ENCODE data around the gene LIAS.
"Not testable (repeated sequence)": the region's sequence is repeated elsewhere in the genome, so short reads cannot be mapped to it uniquely, and the experiment has no call there.

LIAS gene

DNA sequence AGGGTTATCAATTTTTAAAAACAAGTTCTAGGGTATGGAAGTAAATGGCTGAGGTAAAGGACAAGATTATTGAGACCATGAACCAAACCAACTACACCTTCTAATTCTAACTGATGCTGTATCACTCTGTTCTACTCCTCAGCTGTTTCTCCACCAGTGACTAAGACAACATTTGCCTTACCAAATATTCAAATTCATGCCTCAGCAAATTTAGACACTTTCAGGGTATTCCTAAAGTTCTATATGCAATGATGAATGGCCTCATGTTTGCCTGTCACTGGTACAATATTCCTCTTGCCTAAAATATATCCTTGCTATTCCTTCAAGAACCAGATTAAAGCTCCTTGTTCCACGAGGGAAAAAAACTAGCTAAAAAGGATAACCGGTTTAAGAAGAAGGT, 5.1 kb upstream of the LIAS start:
- no peak overlapping the region for H3K4me3 ChIP-seq (ENCODE audit: low read depth, low read length)
- TF ChIP-seq, protein P1, sequence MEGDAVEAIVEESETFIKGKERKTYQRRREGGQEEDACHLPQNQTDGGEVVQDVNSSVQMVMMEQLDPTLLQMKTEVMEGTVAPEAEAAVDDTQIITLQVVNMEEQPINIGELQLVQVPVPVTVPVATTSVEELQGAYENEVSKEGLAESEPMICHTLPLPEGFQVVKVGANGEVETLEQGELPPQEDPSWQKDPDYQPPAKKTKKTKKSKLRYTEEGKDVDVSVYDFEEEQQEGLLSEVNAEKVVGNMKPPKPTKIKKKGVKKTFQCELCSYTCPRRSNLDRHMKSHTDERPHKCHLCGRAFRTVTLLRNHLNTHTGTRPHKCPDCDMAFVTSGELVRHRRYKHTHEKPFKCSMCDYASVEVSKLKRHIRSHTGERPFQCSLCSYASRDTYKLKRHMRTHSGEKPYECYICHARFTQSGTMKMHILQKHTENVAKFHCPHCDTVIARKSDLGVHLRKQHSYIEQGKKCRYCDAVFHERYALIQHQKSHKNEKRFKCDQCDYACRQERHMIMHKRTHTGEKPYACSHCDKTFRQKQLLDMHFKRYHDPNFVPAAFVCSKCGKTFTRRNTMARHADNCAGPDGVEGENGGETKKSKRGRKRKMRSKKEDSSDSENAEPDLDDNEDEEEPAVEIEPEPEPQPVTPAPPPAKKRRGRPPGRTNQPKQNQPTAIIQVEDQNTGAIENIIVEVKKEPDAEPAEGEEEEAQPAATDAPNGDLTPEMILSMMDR (conservative IDR thresholded peaks at IDR 0.05; ENCODE audit: low read depth, low read length) = no peak
- DNase-seq (ENCODE audit: low read depth) = no peak

- no peak for DNase-seq (ENCODE audit: low read depth)
- TF ChIP-seq, protein P1 (conservative IDR thresholded peaks at IDR 0.05; ENCODE audit: low read depth, low read length) = no peak
- no peak overlapping the region for H3K4me3 ChIP-seq (ENCODE audit: low read depth, low read length)
Measured at GRCh38 chr4:39455486-39455885, 3.4 kb upstream of the LIAS start.

DNA sequence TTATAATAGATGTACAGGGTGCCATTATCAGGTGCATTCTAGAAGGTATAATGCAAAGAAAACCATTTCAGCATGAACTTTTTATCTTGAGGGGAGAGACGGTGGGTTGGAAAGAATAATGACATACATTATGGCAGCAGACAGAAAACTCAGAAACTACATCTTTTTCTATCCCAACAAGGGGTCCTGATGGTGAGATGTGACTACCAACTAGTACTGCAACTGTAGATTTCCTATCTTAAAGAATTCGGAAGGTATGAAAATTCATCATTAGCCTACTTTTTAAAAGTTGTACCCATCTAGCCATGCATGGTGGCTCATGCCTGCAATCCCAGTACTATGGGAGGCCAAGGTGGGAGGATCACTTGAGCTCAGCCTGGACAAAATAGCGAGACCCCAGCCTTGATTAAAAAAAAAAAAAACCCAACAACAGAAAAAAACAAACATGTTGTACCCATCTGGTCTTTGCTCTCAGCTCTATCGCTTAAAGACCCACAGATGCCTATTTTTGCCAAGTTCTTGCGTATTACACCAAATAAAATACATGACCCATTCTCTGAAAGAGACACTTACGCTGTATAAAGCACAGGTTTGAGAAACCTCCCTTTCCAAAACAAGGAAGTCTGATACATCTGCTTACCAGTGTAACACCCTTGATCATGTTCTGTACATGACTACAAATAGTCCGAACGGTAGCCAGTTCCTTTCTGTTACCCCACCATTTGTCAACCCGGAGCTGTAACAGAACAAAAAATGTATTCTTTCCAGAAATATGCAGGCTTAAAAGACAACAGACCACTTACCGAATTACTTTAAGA, 1.7 kb upstream of the LIAS start:
- DNase-seq (ENCODE audit: low read depth) = no peak
- TF ChIP-seq, protein P1 (conservative IDR thresholded peaks at IDR 0.05; ENCODE audit: low read depth, low read length) = no peak
- H3K4me3 ChIP-seq (ENCODE audit: low read depth, low read length) = peak overlapping the region; percentile 77

GRCh38 chr4:39458161-39458504, 723 bp upstream of the LIAS start:
- peak overlapping the region; percentile 77 for H3K4me3 ChIP-seq (ENCODE audit: low read depth, low read length)
- DNase-seq (ENCODE audit: low read depth) = not testable (repeated sequence)

DNA sequence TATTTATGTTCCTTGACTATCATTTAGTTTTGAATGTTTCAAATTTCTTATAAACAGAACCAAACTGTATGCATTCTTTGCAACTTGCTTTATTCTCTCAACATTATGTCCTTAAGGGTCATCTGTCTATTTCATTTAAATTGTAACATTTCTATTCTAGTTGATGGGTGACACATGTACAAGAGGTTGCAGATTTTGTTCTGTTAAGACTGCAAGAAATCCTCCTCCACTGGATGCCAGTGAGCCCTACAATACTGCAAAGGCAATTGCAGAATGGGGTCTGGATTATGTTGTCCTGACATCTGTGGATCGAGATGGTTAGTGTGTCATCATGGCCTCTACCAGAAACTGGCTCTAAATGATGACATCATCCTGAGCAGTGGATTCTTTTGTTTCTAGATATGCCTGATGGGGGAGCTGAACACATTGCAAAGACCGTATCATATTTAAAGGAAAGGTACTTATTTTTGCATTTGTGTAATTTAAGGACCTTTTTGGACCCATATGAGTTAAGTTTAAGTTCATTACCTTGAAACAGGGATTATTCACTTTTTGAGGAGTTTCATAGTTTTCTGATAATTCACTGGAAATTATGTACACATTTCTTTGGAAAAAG, 6.1 kb downstream of the LIAS start:
- peak; percentile 92 for DNase-seq (ENCODE audit: low read depth)
- TF ChIP-seq, protein P1 (conservative IDR thresholded peaks at IDR 0.05; ENCODE audit: low read depth, low read length) = peak; percentile 36
- peak overlapping the region; percentile 12 for H3K4me3 ChIP-seq (ENCODE audit: low read depth, low read length)

DNA sequence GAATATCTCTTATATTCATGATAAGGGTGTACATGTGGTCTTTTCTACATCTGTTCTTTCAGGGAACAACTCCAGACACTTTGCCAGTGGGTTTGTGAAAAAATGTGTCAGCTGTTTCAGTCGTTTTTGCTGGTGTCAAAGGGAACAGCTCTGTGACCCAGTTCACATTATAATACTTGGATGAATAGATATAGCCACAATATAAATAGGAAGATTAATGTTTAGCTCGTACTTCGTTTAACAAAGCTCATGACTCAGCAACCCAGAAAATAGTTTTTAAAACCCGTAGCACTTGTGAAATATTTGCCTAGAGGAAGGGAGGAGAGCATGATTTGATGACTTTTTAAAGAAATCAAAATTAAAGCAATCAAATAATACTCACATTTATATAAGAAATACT, 7.9 kb downstream of the LIAS start:
- TF ChIP-seq, protein P1 (conservative IDR thresholded peaks at IDR 0.05; ENCODE audit: low read depth, low read length) = no peak
- DNase-seq (ENCODE audit: low read depth) = no peak
- no peak overlapping the region for H3K4me3 ChIP-seq (ENCODE audit: low read depth, low read length)

DNA sequence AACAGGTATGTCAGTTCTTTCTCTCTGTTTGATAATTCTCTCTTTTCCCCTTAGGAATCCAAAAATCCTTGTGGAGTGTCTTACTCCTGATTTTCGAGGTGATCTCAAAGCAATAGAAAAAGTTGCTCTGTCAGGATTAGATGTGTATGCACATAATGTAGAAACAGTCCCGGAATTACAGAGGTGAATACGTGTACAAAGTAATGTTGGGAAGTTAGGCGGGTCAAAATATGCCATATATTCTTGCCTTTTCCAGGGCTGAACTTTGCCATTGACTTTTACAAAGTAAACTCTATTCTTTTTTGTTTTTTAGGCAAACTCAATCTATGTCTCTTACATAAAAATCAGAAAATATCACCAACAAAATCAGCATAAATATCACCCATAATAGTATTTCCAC, 8.6 kb downstream of the LIAS start:
- H3K4me3 ChIP-seq (ENCODE audit: low read depth, low read length) = no peak overlapping the region
- TF ChIP-seq, protein P1 (conservative IDR thresholded peaks at IDR 0.05; ENCODE audit: low read depth, low read length) = no peak

More for the DNA sequence above, 8.6 kb downstream of the LIAS start:
- no peak for DNase-seq (ENCODE audit: low read depth)
